Suprapubic skin (tissue), 4 donors: Measurements from ENCODE around the gene ARHGAP12.

Experiments used
- EP300 ChIP-seq: sonication (generic); formaldehyde crosslinking; IDR thresholded peaks from one replicate; pipeline ENCODE4 v1.6.1; 2017; ENCODE audit warnings: antibody characterized with exemption
- POLR2A ChIP-seq, 2 donors: fragments of 450-650 bp; IDR thresholded peaks; one replicate each; pipeline ENCODE4 v1.6.1; 2017; ENCODE audit warnings: antibody characterized with exemption in 2 of 2, mild to moderate bottlenecking in 2 of 2, moderate library complexity in 2 of 2
- POLR2AphosphoS5 ChIP-seq, 3 donors: sonication (generic); formaldehyde crosslinking; IDR thresholded peaks; one replicate each; pipeline ENCODE4 v1.6.1; 2017; ENCODE audit warnings: antibody characterized with exemption in 3 of 3

DNA sequence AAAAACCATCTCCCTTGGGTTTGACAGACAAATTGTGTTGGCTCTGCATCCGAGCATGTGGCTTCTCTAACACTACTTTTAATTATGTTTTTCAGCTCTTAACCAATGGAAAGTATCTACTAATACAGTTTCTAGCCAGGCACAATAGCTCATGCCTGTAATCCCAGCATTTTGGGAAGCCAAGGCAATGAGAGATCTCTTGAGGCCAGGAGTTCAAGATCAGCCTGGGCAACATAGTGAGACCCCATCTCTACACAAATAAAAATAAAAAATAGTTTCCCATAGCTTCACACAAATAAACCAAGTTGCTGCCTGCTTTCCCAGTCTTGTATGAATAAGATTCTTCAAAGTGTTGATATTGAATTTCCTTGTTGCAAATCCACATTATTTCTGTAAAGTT, 13.8 kb upstream of the ARHGAP12 start:
- no peak for TF ChIP-seq EP300
- no peak for TF ChIP-seq POLR2AphosphoS5 (IDR thresholded peaks at IDR 0.05)
- TF ChIP-seq POLR2A (IDR thresholded peaks at IDR 0.05): no peak
